Keratinocyte (primary cell): Measurements from ENCODE around the gene PIGBOS1.

Experiments
- CTCF ChIP-seq, 3 experiments: IDR thresholded peaks in 1 of 3; conservative IDR thresholded peaks in 1 of 3; optimal IDR thresholded peaks in 1 of 3; 2 replicates in 2 of 3; 3 replicates in 1 of 3; pipeline versions ENCODE3 to v1.5.1; 2011; ENCODE audit warnings: low read length in 3 of 3, mild to moderate bottlenecking in 3 of 3, moderate library complexity in 2 of 3, control low read depth in 1 of 3, inconsistent platforms in 1 of 3; ENCODE audit not compliant: insufficient read depth in 2 of 3; ENCODE audit errors: extremely low read depth in 1 of 3
- EZH2 ChIP-seq: IDR thresholded peaks from one replicate; pipeline ENCODE4 v1.6.1; 2012; ENCODE audit warnings: inconsistent platforms, mild to moderate bottlenecking, low read length, moderate library complexity

- TF ChIP-seq CTCF (optimal IDR thresholded peaks at IDR 0.05 in 1 of 3, IDR thresholded peaks at IDR 0.05 in 1 of 3, conservative IDR thresholded peaks at IDR 0.05 in 1 of 3; ENCODE audit: extremely low read depth in 1 of 3, insufficient read depth in 2 of 3, low read length in 3 of 3) (no peak), EZH2 (no peak)
These were observed 37.2 kb downstream of the PIGBOS1 start for GRCh38 chr15:55281517-55282228.
